Measurements from ENCODE around the gene PRKRIP1.

- TF ChIP-seq CTCF (IDR thresholded peaks at IDR 0.05) (no peak), EP300 (IDR thresholded peaks at IDR 0.05; ENCODE audit: low read depth) (no peak), POLR2A (IDR thresholded peaks at IDR 0.05) (no peak)
Observed at GRCh38 chr7:102398543-102398942, 2.4 kb downstream of the PRKRIP1 start.
